ENCODE measurements around the gene TNNT2.

DNA sequence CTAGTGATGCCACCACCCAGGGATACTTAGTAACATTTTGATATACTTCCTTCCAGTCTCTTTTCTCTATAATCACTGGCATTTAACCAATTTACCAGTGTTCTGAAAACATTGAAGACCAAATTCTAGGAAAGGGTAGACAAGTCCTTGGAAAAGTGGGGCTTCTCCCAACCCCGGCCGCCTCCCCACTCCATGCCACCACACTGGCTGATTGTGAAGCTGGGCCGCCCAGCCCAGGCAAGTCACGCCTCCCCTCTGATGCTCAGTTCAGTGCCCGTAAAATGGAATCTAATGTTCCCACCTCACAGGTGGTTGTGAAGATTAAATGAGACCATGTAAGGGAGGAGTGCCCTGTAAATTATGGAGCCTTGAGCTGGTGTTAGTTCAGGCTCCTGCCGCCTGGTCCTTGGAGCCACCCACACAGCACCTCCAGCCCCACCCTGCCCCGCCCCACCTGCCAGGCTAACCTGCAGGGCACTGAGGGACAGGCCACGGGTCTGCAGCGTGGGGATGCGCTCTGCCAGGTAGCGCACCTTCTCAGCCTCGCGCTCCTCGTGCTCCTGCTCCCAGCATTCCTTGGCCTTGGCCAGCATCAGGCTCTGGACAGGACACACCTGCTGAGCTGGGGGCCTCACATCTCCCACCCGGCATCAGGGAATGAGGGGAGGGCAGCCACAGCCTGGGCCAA is 36.7 kb upstream of the TNNT2 start:
- TF ChIP-seq SUZ12 (IDR thresholded peaks at IDR 0.05) (no peak), SP1 (IDR thresholded peaks at IDR 0.05) (no peak), ZNF384 (IDR thresholded peaks at IDR 0.05) (no peak)
- TF ChIP-seq, protein P1, sequence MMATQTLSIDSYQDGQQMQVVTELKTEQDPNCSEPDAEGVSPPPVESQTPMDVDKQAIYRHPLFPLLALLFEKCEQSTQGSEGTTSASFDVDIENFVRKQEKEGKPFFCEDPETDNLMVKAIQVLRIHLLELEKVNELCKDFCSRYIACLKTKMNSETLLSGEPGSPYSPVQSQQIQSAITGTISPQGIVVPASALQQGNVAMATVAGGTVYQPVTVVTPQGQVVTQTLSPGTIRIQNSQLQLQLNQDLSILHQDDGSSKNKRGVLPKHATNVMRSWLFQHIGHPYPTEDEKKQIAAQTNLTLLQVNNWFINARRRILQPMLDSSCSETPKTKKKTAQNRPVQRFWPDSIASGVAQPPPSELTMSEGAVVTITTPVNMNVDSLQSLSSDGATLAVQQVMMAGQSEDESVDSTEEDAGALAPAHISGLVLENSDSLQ (IDR thresholded peaks at IDR 0.05): no peak

All from HEK293T (cell line).